T-helper 1 cell treated with Interleukin-12 subunit alpha and Interleukin-12 subunit beta and Interleukin-4 antibody, amounts not matched to agents 30 ng/mL and 1 ng/mL, for 36 hours (primary cell): Measurements from ENCODE around the gene KRTAP10-1. TPM values are rescaled to one million over a fixed set of nuclear protein-coding genes. Genes with fewer than 3 reads are reported as not detected.

Source experiments
- intact Hi-C: fragments of 100-400 bp; cut with micrococcal nuclease; formaldehyde crosslinking; loops from one replicate; pipeline ENCODE4 v1.15.1; 2024
- total RNA-seq: library from RNA; stranded (reverse); gene quantifications from 2 replicates; pipeline ENCODE4 v1.2.3, GENCODE V29; 2022

Gene KRTAP10-1
- total RNA-seq, 1 donor from 2014 or later, result not detected

DNA sequence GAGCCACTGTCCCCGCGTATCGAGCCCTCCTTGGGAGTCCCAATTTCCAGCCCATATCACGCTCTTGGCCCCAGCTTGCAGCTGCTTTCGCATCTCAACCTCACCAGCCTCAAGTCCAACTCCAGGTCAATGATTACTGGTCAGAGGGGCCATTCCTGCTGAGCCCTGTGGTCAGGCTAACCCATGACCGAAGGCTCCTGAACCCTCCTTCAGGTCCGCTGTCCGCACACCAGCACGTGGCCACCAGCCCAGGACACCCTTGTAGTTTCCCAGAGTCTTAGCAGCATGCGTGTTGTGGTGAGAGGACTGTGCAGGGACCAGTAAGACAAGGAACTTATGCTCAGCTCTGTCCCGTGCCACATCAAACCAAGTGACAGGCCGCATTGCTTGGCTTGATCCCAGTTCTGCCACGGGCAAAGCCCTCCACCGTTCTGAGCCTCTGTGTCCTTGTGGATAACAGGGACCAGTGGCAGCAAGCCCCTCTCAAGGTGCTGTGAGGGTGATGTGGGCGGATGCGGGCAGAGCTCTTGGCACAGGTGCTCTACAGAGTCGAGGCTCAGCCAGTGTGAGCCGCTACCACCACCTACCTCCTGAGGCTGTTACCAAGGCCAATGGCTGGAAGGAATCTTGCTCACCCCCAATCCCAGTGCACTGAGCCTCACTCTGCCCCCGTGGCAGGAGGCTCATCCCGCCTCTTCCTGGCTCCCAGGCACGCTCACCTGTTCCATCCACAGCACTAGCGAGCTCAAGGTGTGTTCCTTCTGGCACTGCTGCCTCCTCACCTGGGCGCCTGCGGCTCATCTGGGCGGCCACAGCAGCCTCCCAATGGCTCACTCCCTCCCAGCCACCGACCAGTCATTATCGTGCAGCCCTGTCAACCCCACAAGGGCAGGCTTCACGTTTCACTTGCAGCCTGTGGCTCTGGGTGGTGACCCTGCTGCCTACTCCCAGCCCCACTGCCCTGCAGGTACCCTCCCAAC, 20.4 kb downstream of the KRTAP10-1 start:
- intact Hi-C loops, result no loop called here

DNA sequence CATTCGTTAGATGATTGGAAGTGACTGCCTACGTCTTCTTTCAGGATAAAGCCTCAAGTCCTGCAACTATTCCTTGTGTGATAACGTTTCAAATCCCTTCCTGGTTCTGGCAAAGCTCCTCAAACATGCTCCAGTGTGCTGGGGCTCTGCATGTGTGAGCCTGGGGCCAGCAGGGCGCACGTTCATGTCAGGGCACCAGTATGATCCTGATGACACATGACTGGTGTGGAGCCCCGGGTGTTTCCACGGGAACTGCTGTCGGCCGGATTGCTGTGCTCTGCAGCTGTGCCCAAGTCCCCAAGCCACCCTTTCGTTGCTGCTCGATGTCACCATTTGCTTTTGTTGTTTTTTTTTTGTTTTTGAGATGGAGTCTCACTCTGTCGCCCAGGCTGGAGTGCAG, 21.3 kb downstream of the KRTAP10-1 start:
- intact Hi-C loops, result no loop called here

DNA sequence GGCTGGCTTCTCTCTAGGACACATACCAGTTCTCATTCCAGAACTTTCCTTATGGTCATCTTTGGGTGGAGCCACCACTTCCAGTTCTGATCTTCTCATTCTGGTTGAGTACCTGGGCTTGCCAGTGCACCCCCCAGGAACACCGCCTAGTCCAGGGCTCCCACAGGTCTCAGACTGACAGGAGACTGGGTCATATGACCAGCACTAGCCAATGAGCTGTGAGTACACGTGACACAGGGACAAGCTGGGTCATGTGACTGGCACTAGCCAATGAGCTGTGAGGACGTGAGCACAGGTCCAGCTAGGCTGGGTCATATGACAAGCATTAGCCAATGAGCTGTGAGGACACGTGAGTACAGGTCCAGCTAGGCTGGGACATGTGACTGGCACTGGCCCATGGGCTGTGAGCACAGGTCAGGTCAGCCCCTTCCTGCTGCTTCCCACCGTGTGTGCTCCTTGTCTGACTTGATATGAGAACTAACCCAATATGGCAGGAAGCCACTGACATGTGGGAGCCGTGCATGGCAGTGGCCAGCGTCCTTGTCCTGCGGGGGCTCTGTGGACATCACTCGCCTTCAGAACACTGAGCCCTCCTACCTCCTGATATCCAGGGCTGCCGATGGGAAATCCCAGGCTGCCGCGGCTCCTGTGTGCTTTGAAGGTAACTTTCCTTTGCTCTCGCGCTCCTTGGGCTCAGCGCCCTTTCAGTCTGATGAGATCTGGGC, 22.7 kb downstream of the KRTAP10-1 start:
- intact Hi-C loops, result no loop called here

DNA sequence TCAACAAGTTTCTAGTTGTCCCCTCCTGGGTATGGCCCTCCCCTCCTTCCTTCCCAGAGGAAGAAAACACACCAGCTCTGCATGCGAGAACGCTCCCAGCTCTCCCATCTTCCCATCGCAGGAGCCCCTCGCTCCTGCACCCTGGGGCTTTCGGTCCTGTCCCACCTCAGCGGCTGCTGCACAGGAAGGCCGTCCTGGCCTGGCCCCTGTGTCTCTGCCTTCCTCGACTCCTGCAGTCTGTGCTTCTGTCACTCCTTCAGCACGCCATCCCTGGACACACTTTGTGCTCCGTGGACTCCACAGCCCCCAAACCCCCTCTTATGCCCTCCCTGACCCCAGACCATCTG, 23.2 kb downstream of the KRTAP10-1 start:
- intact Hi-C loops, result no loop called here

DNA sequence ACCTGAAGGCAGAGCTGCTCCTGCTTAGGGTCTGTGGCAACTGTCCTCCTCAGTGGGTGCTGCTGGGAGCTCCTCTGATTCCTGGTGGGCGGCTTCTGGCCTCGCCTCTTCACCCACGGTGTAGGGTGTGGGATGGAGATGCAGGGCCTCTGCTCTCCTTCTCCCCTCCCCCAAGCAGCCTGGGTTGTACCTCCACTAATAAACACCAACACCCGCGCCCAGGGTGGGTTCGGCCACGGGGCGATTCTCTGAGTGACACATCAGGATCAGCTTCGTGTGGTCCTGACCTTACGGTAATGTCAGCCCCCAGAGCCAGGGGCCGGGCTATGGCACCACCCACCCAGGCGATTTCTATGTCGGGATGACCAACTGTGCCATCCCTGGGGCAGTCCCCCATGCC, 23.7 kb downstream of the KRTAP10-1 start:
- intact Hi-C loops, result no loop called here

DNA sequence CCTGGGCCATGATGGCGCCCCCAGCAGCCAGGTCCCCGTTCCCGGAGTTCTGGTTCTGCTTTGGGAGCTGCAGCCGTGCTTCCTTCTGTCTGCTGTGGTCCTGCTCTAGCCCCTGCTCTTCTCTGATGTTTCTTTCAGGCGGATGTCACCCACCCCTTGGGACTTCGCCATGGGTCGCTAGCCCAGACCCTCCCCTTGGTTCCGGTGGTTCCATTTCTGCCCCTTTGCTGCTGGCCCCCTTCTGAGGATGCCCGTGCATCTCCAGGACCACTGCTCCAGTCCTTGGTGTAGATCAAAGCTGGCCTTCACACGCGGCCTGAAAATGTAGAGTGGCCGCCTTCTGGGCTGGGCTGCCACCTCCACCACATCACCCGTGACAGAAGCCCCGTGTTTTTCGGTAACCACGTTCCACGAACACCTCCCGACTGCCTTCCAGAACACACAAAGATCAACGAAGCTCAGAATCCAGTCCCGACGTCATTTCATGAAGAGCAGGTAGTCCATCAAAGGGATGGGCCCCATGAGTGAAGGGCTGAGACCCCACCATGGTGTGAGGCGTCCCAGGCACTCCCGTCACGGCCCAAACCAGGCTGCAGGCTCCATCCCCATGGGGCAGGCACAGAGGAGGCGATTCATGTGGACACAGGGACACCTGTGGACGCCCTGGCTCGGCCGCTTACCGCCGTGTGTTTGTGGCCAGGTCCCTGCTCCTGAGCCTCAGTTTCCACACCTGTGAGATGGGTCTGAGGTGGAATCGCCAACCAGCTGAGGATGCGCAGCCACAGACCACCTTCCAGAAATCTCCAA, 24.4 kb downstream of the KRTAP10-1 start:
- intact Hi-C loops, result no loop called here

DNA sequence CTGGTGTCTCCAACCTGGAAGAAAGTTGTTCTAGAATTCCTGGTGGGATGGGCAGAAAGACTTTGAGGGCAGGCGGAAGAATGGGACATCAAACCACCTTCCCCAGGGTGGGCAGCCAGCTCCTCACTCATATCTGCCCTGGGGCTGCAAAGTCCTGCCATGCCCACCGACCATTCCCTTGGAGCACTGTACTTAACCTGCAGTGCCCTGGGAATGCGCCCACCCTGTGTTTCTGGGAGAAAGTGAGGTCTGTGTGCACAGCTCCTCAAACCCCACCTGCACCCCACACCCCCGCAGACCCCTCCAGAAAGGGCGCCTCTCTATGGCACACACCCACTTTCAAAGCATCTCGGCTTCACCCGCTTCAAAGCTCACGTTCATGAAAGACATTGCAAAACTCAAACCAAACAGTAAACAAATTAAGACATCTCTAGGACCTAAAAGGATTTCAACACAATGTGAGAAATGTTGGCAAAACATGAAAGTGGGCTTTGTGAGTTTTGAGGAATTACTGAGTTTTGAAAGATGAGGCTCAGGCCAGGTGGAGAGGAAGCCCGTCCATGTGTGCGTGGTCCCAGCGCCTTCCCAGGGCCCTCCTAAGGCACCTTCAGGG, 25.1 kb downstream of the KRTAP10-1 start:
- intact Hi-C loops, result no loop called here

DNA sequence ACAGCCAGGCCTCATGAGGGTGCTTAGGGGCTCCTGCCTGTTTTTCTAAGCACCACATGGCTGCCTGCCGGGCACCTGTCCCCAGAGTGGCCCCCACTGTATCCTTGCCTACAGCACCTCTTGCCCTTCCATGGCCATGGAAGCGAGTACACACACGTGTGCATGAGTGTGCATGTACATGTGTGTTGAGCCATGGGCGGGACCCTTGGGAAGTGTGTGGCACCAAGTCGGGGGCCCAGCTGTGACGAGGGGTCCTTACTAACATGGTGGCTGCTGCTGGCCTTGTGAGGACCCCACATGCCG, 25.8 kb downstream of the KRTAP10-1 start:
- intact Hi-C loops, result no loop called here

DNA sequence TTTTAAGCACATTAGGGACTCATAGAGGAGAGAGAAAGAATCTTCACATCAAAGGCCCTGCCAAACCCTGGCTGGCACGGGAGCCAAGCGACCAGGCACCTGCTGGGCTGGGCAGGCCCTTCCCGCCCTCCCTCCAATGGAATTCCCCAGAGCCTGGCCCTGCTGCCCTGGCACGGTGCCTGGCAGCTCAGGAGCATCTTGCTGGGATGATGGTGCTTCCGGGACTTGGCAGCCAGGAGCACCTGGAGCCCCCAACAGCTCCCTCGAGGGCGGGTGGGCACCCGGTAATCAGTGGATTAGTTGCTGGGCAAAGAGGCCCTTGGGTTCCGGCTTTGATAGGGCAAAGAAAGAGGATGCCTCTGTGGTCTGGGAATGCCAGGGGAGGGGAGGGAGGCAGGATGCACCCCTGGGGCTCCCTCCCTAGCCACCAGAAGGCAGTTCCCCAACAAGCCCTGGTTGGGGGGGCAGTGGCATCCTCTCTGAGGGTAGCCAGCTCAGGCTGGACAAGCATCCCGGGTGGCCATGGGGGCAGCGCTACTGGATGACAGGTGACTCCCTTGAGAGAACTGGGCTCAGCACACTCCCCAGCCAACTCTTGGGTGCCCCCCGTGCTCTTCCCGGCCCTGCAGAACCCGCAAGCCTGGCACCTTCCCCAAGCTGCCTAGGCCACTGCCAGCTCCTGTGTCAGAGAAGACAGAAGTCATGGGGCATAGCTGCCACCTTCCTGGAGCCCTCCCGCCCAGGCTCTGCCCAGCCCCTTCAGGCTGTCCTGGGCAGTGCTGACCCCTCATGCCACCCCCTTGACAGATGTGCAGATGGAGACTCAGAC, 26.4 kb downstream of the KRTAP10-1 start:
- intact Hi-C loops, result no loop called here

DNA sequence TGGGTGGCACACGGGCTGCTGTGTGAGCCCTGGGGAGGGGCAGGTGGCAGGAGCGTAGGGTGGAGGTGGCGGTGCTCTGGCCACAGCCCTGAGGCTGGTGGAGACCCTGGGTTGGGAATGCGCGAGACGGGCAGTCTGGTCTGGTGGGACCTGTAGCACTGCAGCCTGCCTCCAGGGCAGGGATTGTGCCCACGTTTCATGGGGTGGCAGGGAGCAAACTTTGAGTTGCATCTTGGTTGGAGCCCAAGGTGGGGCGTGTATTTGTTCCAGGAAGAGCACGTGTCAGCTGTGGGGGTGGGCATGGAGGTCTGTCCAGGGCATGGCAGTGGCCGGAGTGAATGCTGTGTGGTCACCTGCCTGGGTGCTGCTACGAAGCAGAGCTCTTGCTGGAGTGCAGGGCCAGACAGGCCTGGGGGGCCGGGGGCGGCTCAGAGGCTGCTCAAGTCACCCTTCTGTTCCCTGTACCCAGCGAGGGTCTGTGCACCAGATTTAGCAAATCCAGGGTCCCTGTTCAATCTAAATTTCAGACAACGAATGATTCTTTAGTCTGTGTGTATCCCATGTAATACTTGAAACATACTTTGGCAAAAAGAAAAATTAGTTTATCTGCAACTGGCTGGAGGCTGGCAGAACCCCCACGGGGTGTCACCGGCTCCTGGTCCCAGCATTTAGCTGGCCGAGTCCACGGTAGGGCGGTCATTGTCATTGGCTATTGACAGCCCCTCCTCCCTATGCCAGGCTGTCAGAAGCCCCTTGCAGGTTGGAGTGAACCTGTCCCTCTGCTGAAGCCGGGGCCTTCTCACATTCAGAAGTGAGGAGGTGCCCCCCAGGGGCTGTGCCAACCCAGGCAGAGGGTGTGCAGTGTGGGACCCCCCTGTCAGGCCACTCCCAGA, 27.3 kb downstream of the KRTAP10-1 start:
- intact Hi-C loops, result no loop called here

DNA sequence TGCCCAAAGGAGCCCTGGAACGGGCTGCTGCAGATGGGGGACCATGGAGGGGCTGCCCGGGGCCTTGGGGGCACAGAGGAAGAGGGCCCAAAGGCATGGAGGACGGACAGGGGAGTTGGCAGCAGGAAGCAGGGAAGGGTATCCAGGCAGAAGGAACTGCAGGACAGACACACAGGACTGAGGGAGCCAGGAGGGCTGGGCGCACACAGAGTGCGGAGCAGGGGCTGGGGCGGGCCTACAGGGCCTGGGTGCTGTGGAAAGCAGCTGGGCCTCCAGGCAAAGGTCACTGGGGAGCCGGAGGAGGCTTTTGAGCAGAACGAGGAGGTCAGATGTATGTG, 28.1 kb downstream of the KRTAP10-1 start:
- intact Hi-C loops, result no loop called here

DNA sequence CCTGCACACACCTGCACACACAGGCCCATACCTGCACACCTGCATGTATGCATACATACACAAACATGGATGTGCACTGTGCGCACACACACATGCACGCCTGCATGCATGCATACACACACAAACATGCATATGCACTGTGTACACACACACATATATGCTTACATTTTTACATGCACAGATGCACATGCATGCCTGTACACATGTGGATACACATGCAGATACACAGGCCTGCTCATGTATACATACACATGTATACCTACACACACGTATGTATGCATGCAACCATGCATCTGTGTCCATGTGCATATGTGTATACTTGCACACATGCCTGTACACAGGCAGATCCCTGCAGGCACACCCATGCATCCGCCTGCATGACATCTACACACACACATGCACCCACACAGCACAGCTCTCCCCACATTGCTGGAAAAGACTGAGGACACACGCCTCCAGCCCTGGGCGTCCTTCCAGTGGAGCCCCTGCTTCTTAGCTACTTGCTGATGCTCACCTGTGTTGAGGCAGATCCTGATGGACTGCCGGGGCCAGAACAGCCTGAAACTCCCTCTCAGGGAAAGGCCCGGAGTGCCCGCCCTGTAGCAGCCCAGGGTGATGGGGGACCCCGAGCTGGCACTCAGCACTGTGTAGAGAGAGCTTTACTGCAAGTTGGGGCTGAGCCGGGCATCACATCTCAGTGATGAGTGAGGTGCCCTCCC, 28.6 kb downstream of the KRTAP10-1 start:
- intact Hi-C loops, result no loop called here

DNA sequence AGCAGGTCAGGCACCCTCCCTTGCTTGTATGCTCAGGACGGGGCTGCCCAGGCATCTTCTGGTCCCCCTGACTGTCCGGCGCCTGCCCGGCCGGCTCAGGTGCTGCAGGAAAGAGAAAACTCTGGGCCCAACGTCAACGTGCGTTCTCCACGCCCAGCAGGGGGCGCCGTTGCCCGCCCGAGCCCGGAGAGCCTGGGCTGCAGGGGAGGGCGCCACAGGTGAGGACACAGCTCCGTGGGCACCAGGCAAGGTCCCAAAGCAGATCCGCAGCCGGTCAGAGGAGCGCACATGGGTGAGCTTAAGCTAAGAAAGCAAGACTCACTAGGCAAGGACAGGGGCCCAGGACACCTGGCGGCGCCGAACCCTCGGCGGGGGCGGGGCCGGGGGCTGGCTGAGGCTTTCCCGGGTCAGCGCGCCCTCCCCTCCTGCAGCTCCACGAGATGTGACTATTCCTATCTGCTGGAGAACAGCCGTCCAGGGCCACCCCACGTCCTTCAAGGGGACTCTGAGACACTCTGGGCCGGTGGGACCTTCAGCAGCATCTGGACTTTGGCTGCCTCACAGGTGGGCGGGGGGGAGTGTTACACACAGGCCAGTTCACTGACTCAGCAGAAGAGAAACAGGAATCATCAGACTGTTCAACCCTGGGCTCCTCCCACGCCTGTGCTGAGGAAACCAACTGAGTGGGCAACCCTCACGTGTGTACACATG, 29.3 kb downstream of the KRTAP10-1 start:
- intact Hi-C loops, result loop anchor here (1.0 kb wide), 2 partner anchors 232 to 283 kb away; no protein-coding TSS in a partner anchor

DNA sequence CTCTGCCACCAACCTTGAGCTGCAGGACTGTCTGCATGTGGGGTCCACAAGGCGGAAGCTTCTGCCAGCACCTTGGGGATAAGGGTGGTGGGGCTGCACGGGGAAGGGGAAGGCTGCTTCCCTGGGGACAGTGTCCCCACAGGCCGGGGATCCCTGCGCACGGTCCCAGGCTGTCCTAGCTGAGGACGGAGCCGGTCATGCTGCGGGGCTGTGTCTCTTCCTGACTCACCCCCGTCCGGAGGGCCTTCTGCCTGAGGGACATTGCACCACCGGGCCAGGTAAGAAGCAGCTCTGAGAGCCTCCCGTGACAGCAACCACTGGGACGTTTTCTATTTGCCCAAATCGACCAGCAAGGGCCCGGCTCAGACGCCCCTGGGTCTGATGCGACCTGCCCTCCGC, 29.9 kb downstream of the KRTAP10-1 start:
- intact Hi-C loops, result loop anchor here (1.0 kb wide), 2 partner anchors 232 to 283 kb away; no protein-coding TSS in a partner anchor

DNA sequence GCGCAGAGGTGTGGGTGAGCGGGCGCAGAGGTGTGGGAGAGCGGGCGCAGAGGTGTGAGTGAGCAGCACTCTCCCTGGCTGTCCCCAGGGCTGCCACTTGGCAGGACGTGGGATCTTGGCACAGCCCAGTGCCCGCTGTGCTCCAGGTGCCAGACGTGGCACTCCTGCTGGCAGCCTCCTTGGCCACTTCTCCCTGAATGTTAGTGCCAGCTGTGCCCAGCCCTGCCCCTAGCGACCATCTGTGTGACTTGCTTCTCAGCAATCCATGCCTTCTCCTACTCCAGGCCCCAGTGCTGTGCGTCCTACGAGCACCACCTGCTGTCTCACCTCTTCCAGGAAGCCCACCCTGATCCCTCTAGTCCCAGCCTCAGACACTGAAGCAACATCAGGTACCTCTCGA, 30.5 kb downstream of the KRTAP10-1 start:
- intact Hi-C loops, result no loop called here

DNA sequence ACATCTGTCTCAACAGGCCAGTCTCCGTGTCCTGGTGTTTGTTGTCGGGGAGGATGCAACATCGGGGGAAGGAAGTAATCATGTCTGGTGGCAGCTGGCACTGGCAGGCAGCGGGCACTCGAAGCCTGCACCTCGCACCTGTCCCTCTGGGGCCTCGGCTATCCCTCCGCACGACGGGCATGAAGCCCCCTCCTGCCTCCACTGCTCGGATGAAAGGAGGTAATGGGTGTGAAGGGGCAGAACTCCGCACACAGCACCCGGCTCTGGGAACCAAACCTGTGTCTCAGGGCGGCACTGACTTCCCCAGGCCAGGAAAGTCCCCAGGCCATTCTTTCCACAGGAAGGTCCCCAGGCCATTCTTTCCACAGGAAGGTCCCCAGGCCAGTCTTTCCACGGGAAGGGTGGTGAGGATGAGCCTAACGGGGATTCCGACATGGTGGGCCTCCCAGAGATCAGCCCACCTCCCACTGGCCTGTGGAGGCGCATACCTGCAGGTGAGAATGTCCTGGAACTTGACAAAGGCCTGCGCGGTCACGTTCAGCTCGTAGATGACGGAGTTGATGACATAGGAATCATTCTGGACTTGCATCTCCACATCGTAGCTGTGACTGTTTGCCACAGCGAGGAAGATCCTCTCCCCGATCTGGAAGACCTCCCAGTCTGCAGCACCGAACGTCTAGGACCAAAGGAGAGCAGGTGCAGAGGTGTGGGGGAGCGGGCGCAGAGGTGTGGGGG, 31.1 kb downstream of the KRTAP10-1 start:
- intact Hi-C loops, result no loop called here

DNA sequence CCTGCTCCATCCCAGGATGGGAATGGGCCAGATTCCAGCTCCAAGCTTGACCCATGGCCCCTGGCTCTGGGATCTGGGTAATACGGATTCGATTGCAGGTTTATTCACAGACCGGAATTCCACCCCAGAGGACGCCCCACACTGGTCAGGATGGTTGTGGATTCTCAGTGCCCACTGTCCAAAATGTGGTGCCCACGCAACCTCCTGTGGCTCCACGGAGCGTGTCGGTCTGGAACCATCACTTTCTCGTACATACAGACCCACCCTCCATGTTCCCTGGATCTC, 31.6 kb downstream of the KRTAP10-1 start:
- intact Hi-C loops, result no loop called here
